Amniotic stem cell (primary cell): ENCODE results near the gene XPO4.

Experiments
- DNase-seq: peaks from one replicate; lab custom pipeline; 2025; lab: John Stamatoyannopoulos, UW

Gene XPO4

DNA sequence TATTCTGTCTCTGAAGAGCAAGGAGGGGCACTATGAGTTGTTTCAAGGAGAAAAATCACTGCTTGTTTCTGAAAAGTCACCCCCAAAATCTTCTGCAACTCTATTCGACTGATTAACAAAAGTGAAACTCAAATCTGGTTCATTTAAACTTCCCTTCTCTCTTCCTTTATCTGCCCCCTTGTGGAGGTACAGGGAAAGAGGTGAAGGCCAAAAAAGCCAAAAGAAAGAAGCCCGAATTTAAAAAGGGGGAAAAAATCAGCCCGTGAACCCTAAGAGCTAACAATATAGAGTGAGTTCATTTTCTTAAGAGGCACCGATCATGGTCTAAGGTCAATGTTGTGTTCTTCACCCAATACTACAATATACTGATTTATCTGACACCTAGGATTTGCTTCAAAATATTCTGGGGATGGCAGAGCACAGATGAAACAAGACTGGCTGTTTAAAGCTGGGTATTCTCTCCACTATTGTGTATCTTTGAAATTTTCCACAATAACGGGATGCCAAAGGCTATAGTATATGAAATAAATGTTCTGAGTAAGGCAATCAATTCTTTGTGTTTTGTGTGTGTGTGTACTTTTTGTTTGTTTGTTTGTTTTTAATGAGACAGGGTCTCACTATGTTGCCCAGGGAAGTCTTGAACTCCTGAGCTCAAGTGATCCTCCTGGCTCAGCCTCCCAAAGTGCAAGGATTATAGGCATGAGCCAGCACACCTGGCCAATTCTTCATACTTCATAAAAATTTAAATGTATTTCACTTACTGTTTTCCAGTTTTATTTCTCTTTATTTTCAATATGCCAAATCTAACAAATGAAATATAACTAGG lies 73.8 kb downstream of the XPO4 start:
- peak; percentile 46 for DNase-seq

- DNase-seq = no peak
These were observed 75.5 kb downstream of the XPO4 start for GRCh38 chr13:20826843-20827560.

- DNase-seq = no peak
These were observed 76.2 kb downstream of the XPO4 start for GRCh38 chr13:20826301-20826700.

DNA sequence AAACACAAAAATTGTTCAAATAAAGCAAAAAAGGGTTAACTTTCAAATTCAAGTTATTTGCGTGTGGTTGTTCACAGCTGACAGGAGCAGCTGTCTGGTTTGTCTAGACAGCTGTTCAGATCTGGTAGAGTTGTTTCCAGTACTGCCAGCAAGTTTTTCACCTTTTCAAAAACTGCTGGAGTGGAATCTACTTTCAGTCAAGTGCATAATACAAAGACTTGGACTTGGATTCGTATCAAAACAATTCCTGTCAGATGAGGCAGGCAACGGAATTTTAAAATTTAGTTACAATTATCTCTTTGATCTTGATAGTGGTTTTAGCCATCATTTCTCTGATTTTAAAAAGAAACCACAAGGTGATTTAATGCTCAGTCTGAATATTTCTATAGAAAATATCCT lies 77.1 kb downstream of the XPO4 start:
- DNase-seq = no peak

DNA sequence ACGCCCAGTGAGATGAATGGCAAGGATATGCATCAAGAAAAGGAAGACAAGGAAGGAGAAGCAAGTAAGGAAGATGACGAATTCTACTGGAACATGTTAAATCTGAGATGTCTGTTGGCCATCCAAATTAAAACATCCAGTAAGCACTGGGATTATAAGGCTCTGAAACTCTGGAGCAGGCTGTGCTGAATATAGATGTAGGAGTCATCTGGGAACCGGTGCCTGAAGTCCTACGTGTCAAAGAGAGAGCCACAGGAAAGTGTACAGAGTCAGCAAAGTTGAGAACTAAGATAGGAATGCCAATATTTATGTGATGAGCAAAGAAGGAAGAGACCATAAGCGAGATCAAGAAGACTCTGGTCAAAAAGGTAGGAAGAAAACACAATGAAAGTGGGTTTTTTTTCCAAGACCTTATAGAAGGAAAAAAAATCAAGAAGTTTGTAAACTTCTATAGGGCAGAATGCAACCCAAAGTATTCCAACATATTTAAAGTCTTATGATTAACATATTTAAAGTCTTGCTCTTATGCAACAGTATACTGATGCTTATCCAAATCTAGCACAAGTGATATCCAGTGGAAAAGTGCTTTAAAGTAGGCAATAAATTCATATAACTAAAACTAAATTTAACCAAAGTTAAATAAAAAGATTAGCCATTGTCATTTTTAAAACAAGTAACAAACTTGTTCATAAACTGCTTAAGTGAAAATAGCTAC lies 77.6 kb downstream of the XPO4 start:
- peak; percentile 7 for DNase-seq

DNA sequence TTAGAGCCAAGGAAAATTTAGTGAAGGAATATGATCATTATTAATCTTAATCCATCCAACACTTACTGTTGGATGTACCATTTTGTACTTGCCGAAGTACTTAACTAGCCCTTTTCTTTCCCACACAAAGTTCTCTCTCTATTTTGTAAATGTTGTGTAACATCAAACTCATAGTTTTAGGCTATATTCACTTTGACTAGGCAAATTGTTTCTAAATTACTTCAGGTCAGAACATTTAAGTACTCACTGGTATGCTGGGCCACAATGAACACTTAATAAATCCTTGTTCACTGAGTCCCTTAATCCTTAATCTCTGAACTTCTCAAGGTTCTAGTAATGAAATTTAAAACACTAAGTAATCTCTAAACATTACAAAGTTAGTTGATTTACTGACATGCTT lies 79.5 kb downstream of the XPO4 start:
- DNase-seq = no peak

GRCh38 chr13:20822406-20822805 lies 80.1 kb downstream of the XPO4 start:
- no peak for DNase-seq

DNA sequence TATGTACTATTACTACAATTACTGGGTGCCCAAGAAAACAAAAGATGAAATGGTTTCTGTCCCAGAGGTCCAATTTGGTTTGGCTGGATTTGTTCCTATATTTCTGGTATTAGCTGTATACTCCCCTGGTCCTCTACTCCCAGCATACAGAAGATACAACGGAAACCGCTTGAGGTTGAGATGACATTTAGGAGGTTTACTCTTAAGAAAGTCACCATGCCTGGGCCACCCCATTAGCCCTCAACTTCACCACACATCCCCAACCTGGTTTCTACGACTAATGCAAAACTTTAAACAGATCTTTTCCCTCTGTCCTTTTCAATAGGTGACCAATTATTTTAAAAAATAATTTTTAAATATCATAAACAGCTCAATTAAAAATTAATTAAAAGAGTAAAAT lies 82.8 kb downstream of the XPO4 start:
- DNase-seq = no peak

- DNase-seq = no peak
These were observed 87.1 kb downstream of the XPO4 start for GRCh38 chr13:20815464-20815863.

- DNase-seq = peak; percentile 51
These were observed 88.2 kb downstream of the XPO4 start for GRCh38 chr13:20814224-20814910.

DNA sequence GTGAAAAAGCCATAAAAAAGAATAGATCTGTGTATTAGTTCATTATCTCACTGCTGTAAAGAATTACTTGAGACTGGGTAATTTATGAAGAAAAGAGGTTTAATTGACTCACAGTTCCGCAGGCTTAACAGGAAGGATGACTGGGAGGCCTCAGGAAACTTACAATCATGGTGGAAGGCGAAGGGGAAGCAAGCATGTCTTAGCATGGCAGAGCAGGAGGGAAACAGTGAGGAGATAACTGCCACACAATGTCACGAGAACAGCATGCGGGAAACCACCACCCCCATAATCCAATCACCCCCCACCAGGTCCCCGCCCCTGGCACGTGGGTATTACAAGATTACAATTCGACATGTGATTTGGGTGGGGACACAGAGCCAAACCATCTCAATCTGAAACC lies 89.7 kb downstream of the XPO4 start:
- DNase-seq = no peak

GRCh38 chr13:20810808-20811207 lies 91.7 kb downstream of the XPO4 start:
- DNase-seq = no peak

DNA sequence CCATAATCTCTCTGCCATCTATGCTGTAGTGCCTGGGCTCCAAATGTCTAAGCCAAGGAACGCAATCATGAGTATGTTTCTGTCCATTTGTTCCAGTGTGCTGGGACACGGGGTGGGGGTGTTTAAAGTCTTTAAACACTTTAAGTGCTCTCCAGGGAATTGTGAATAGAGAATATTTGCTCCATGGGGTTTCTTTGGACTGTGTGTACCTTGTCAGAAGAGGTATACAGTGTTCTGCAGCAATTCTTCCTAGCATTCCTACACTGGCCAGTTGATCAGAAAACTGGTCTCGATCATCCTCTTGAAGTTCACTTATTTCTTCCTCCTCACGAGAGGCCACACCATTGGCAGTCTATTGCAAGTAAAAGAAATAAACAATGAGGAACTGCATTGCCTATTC lies 93.7 kb downstream of the XPO4 start:
- DNase-seq = no peak

DNA sequence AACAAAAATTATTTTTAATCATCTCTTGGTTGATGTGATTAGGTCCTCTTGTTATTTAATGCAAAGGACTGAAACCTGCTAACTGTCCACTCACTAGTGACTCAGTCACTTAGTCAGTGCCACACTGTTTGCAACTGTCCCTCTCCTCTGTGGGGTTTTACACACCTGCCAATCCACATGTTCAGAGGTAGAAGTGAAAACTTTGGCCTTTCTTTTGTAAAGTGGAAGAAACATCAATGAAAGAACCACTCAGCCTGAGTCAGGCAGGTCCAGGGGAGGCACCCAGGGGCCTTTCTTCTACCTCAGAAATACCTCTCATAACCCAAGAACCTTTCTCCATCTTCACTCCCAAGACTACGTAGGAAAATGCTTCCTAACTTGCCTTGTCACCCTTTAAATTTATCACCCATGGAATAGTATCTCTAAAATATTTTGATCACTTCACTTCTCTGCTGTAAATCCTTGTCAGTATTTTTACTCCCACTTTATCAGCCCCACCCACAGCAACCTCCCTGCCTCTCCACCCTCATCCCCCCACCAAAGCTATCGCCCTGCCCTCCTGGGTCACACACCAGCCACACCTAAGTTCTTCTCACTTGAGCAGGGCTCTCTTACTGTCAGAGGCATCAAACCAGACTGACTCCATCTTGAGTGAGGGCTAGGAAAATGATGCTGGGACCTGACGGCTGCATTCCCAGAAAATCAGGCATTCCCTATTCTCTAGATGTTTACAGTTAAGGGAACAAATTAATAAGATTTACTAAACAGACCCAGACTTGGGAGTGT lies 99.2 kb downstream of the XPO4 start:
- DNase-seq = no peak

DNA sequence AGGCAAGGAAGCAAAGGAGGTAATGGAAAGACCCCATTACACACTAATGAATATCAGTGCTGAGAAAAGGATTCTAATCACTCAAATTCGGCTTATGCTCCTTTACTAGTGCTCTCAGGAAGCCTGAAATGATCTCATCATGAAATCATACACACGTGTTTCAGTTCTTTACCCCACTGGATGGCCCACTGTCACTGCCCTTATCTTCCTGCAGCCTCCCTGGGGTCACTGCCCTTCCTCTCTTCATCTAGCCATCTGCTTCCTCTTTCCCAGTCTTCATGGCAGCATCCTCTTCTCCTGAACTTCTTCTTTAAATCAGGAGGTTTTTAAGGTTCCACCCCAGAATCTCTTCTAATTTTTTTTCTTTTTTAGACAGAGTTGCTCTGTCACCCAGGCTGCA lies 100.8 kb downstream of the XPO4 start:
- no peak for DNase-seq

- no peak for DNase-seq
These were observed 102.7 kb downstream of the XPO4 start for GRCh38 chr13:20799726-20800416.

GRCh38 chr13:20798027-20798426 lies 104.5 kb downstream of the XPO4 start:
- no peak for DNase-seq

GRCh38 chr13:20796791-20797508 lies 105.6 kb downstream of the XPO4 start:
- DNase-seq = no peak

- DNase-seq = no peak
These were observed 112.9 kb downstream of the XPO4 start for GRCh38 chr13:20789665-20790064.

DNA sequence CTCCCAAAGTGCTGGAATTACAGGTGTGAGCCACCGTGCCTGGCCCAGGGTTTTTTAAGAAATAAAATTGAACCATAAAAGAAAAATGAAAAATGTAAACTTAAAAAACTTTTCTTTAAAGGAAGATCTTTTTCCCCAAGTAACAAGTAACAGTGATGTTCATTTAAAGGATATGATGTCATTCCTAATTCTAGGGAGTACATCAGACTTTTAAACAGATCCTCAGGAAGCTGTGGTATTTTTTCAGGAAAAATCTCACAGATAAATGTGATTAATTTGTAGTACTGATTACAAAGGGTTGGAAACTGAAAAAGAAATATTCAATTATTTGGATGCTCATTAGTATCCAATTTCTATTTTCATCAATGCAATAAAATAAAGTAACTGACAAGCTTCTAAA lies 114.2 kb downstream of the XPO4 start:
- no peak for DNase-seq
